WTC11 (cell line): ENCODE measurements around the gene MACO1. TPM values are rescaled to one million over a fixed set of nuclear protein-coding genes. Genes with fewer than 3 reads are reported as not detected.

ENCODE experiments used
- ATAC-seq: fragments of 200-7000 bp; cut with Tn5 transposase; 2 replicates; pipeline ENCODE4 v1.10.0; 2021; ENCODE audit warnings: mild to moderate bottlenecking, moderate library complexity
- CTCF ChIA-PET: fragments of 300-600 bp; sonication (Branson Sonifier 250); formaldehyde crosslinking; loops from one replicate; lab custom pipeline; 2021; ENCODE audit warnings: antibody characterized with exemption; lab: Charles Lee
- POLR2A ChIA-PET: fragments of 350-600 bp; sonication (Branson Sonifier 250); formaldehyde crosslinking; loops from one replicate; lab custom pipeline; 2021; ENCODE audit warnings: antibody characterized with exemption; lab: Charles Lee
- DNase-seq: peaks from one replicate; pipeline ENCODE4 v3.0.0; 2021; ENCODE audit warnings: low spot score
- H3K27ac Mint-ChIP-seq: 2 replicates; pipeline ENCODE4 v1.8.0; 2021; ENCODE audit warnings: mixed read lengths
- H3K27me3 Mint-ChIP-seq: 2 replicates; pipeline ENCODE4 v1.8.0; 2021; ENCODE audit warnings: low read depth, mild to moderate bottlenecking, moderate library complexity, mixed read lengths
- H3K36me3 Mint-ChIP-seq: 2 replicates; pipeline ENCODE4 v1.8.0; 2021; ENCODE audit warnings: mixed read lengths
- H3K4me1 Mint-ChIP-seq: 2 replicates; pipeline ENCODE4 v1.8.0; 2022; ENCODE audit warnings: mixed read lengths
- H3K4me3 Mint-ChIP-seq: 2 replicates; pipeline ENCODE4 v1.8.0; 2021; ENCODE audit warnings: mild to moderate bottlenecking, moderate library complexity, mixed read lengths
- H3K9me3 Mint-ChIP-seq: 2 replicates; pipeline ENCODE4 v1.8.0; 2021; ENCODE audit warnings: mixed read lengths
- ATF1 ChIP-seq: sonication (generic); formaldehyde crosslinking; IDR thresholded peaks from 2 replicates; pipeline ENCODE4 v1.8.1; 2023; ENCODE audit warnings: mild to moderate bottlenecking, moderate library complexity, missing genetic modification reagents
- FOXP4 ChIP-seq: sonication (generic); formaldehyde crosslinking; IDR thresholded peaks from 2 replicates; pipeline ENCODE4 v1.8.0; 2022; ENCODE audit warnings: mild to moderate bottlenecking, missing genetic modification reagents
- HMGXB4 ChIP-seq: sonication (generic); formaldehyde crosslinking; IDR thresholded peaks from 2 replicates; pipeline ENCODE4 v1.8.1; 2023; ENCODE audit warnings: mild to moderate bottlenecking, moderate library complexity, missing genetic modification reagents
- NR1H2 ChIP-seq: sonication (generic); formaldehyde crosslinking; IDR thresholded peaks from 2 replicates; pipeline ENCODE4 v1.9.0; 2021; ENCODE audit warnings: mild to moderate bottlenecking, moderate library complexity, missing genetic modification reagents
- STAT6 ChIP-seq: sonication (generic); formaldehyde crosslinking; conservative IDR thresholded peaks from 2 replicates; pipeline ENCODE4 v1.8.1; 2023; ENCODE audit warnings: mild to moderate bottlenecking, low read depth, missing genetic modification reagents, moderate library complexity
- USF1 ChIP-seq: sonication (generic); formaldehyde crosslinking; IDR thresholded peaks from 2 replicates; pipeline ENCODE4 v1.8.0; 2022; ENCODE audit warnings: mild to moderate bottlenecking, missing genetic modification reagents
- ZNF121 ChIP-seq: sonication (generic); formaldehyde crosslinking; IDR thresholded peaks from 2 replicates; pipeline ENCODE4 v1.8.0; 2023; ENCODE audit warnings: missing genetic modification reagents
- ZNF671 ChIP-seq: fragments of 250-450 bp; sonication (Bioruptor Pico); IDR thresholded peaks from 2 replicates; pipeline ENCODE4 v1.8.0; 2021; ENCODE audit warnings: mild to moderate bottlenecking
- total RNA-seq: library from RNA; stranded (reverse); gene quantifications from 3 replicates; pipeline ENCODE4 v1.2.3, GENCODE V29; 2021

The MACO1 gene
- total RNA-seq, 1 experiment from 2014 or later: 9.5 TPM

GRCh38 chr1:25484533-25484932 is 53.8 kb downstream of the MACO1 start:
- POLR2A ChIA-PET: no interaction called here
- Mint-ChIP-seq H3K4me3 (no peak overlapping the region), H3K27me3 (no peaks in the 10 kb centered on the region), H3K27ac (peak overlapping the region; percentile 77; the same call in 1 of the 2 replicates), H3K4me1 (peaks cover 31% of the 10 kb centered on the region), H3K36me3 (peaks cover 3% of the 10 kb centered on the region; the same call in 1 of the 2 replicates), H3K9me3 (no peaks in the 10 kb centered on the region)
- no peak for TF ChIP-seq ZNF121 (CRISPR knock-in tag)
- TF ChIP-seq FOXP4 (CRISPR knock-in tag): no peak
- DNase-seq (no peak), ATAC-seq (no peak)
- CTCF ChIA-PET: interaction anchor here (0.7 to 1.2 kb wide), 5 partner anchors 10 to 265 kb away, joined by 3 to 7 read pairs (median 3); no protein-coding TSS in a partner anchor

- POLR2A ChIA-PET: interaction anchor here (0.5 kb wide), 1 partner anchor 379 kb away, joined by 5 read pairs; no protein-coding TSS in a partner anchor
These were observed 55.1 kb downstream of the MACO1 start for GRCh38 chr1:25485536-25486411.

More at GRCh38 chr1:25485536-25486411, 55.1 kb downstream of the MACO1 start:
- CTCF ChIA-PET: interaction anchor here (0.6 to 2.0 kb wide), 13 partner anchors 8 to 325 kb away, joined by 3 to 10 read pairs (median 4); no protein-coding TSS in a partner anchor
- Mint-ChIP-seq H3K27ac (peak overlapping the region; percentile 70; the same call in 1 of the 2 replicates), H3K4me1 (peaks cover 31% of the 10 kb centered on the region), H3K27me3 (no peaks in the 10 kb centered on the region), H3K9me3 (no peaks in the 10 kb centered on the region), H3K4me3 (no peak overlapping the region)
- ATAC-seq: no peak
- DNase-seq: no peak
- TF ChIP-seq HMGXB4 (CRISPR knock-in tag) (no peak), STAT6 (CRISPR knock-in tag) (no peak), NR1H2 (no peak), USF1 (no peak), ATF1 (CRISPR knock-in tag) (no peak), ZNF671 (CRISPR knock-in tag) (no peak)
- TF ChIP-seq, all 79 proteins: peak for 0
- H3K36me3 Mint-ChIP-seq: peaks cover 8% of the 10 kb centered on the region; the same call in 1 of the 2 replicates
